Muscle layer of duodenum (tissue), 2 donors: ENCODE measurements around the gene JPH2.

Experiments
- H3K27ac ChIP-seq: one replicate; pipeline ENCODE4 v1.7.0; 2013; ENCODE audit warnings: mild to moderate bottlenecking, low read length
- H3K27me3 ChIP-seq: one replicate; pipeline ENCODE4 v1.7.0; 2013; ENCODE audit warnings: low read depth, mild to moderate bottlenecking, control low read depth, low read length
- H3K36me3 ChIP-seq, 2 donors: one replicate each; pipeline ENCODE4 v1.7.0; 2013; ENCODE audit warnings: low read length in 2 of 2, control low read depth in 1 of 2, mild to moderate bottlenecking in 1 of 2; ENCODE audit not compliant: insufficient read depth in 2 of 2, control insufficient read depth in 1 of 2
- H3K4me1 ChIP-seq, 2 donors: one replicate each; pipeline ENCODE4 v1.7.0; 2013; ENCODE audit warnings: low read length in 2 of 2, mild to moderate bottlenecking in 2 of 2, control low read depth in 1 of 2, moderate library complexity in 1 of 2; ENCODE audit not compliant: insufficient read depth in 2 of 2, control insufficient read depth in 1 of 2
- H3K4me3 ChIP-seq, 2 donors: one replicate each; pipeline ENCODE4 v1.7.0; 2013; ENCODE audit warnings: low read length in 2 of 2, low read depth in 1 of 2, mild to moderate bottlenecking in 1 of 2
- H3K9me3 ChIP-seq, 2 donors: one replicate each; pipeline ENCODE4 v1.7.0; 2013; ENCODE audit warnings: low read length in 2 of 2, control low read depth in 1 of 2, mild to moderate bottlenecking in 1 of 2; ENCODE audit not compliant: control insufficient read depth in 1 of 2
- donor health status: healthy.

The JPH2 gene

DNA sequence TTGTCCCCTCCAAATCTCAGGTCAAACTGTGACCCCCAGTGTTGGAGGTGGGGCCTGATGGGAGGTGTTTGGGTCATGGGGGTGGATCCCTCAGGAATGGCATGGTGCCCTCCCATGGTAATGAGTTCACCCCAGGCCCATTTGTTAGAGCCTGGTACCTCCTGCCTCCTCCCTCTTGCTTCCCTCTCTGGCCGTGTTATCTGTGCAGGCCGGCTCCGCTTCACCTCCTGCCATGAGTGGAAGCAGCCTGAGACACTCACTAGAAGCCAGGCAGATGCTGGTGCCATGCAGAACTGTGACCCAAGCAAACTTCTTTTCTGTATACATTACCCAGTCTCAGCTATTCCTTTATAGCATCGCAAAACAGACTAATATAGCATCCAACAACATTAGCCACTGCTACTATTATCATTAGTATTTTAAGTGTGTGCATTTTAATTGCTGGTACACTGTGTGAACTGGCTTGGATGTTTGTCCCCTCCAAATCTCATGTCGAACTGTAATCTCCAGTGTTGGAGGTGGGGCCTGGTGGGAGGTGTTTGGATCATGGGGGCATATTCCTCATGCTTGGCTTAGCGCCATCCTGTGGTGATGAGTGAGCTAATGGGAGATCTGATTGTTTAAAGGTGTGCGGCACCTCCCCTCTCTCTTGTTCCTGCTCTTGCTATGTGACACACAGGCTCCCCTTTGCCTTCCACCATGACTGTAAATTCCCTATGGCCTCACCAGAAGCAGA, 35.8 kb upstream of the JPH2 start:
- H3K27ac ChIP-seq, result no peak overlapping the region
- no peaks in the 10 kb centered on the region for H3K9me3 ChIP-seq
- H3K4me3 ChIP-seq, result no peak overlapping the region
- no peaks in the 10 kb centered on the region for H3K27me3 ChIP-seq
- H3K36me3 ChIP-seq, result peaks cover 0 to 5% of the 10 kb centered on the region in 2 donors
- peaks cover 0 to 5% of the 10 kb centered on the region in 2 donors for H3K4me1 ChIP-seq

DNA sequence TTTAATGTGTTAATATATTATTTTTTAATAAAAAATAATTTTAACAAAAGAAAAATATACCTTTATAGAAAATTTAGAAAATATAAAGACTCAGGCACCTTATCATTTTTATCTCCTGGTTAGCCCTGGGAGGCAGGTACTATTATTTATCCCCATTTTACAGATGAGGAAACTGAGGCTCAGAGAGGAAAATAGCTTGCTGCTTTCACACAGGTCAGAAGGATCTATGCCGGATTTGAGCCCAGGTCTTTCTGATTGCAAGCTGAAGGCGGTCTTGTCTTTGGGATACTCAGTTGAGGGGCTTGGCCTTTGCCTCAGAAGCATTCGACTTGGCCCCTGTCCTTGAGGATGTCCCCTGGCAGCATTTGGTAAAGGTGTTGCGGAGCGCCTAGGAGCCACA, 35.0 kb upstream of the JPH2 start:
- Histone ChIP-seq H3K36me3 (peaks cover 0 to 5% of the 10 kb centered on the region in 2 donors), H3K9me3 (no peaks in the 10 kb centered on the region), H3K4me3 (no peak overlapping the region)

DNA sequence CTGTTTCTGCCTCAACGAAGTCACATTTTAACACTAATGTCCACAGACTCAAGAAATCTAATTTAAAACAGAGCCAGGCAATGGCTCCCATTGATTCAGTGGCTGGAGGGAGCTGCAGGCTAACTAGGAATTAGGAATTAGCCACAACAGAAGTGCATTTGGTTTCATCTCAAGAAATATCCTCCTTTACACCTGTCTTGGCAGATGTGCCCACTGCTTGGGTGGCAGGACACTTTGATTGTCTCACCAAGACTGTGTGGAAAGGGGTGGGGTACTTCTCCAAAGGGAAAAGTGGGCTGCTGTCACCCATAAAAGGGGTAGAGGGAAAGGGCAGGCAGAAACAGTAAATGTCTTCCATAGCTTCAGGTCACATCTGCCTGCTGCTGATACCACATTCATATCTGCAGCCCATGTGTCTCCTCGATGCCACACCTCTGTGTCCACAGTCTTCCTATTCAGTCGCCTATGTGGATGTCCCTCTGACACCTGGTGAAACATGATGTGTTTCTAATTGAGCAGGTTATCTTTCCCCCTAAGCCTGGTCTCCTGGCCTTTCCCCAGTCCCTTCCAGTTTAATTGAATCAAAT, 34.5 kb upstream of the JPH2 start:
- no peak overlapping the region for H3K27ac ChIP-seq
- peaks cover 0 to 9% of the 10 kb centered on the region in 2 donors for H3K4me1 ChIP-seq
- no peak overlapping the region for H3K4me3 ChIP-seq
- no peaks in the 10 kb centered on the region for H3K9me3 ChIP-seq
- peaks cover 0 to 5% of the 10 kb centered on the region in 2 donors for H3K36me3 ChIP-seq
- no peaks in the 10 kb centered on the region for H3K27me3 ChIP-seq

More for the DNA sequence above, 35.0 kb upstream of the JPH2 start:
- Histone ChIP-seq H3K27ac (no peak overlapping the region), H3K4me1 (peaks cover 0 to 9% of the 10 kb centered on the region in 2 donors), H3K27me3 (no peaks in the 10 kb centered on the region)

DNA sequence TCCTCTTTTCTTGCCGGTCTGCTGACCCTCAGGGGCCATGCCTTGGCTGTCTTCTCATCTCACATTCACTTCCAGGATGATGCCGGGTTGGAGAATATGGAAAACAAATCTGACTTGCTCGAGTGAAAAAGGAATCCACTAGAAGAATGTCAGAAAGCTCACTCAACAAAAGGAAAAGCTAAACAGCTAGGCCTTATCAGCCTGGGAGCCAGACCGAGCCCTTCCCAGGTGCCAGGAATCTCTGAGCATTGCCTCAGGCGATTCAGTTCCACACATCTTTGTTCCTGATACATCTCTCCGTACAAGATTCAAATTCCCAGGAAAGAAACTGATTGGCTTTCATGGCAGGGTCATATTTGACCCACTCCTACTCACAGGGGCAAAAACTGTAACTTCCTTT, 32.8 kb upstream of the JPH2 start:
- Histone ChIP-seq H3K36me3 (peaks cover 0 to 5% of the 10 kb centered on the region in 2 donors), H3K4me3 (no peak overlapping the region), H3K9me3 (no peaks in the 10 kb centered on the region), H3K27me3 (no peaks in the 10 kb centered on the region), H3K27ac (no peak overlapping the region), H3K4me1 (peaks cover 0 to 9% of the 10 kb centered on the region in 2 donors)

DNA sequence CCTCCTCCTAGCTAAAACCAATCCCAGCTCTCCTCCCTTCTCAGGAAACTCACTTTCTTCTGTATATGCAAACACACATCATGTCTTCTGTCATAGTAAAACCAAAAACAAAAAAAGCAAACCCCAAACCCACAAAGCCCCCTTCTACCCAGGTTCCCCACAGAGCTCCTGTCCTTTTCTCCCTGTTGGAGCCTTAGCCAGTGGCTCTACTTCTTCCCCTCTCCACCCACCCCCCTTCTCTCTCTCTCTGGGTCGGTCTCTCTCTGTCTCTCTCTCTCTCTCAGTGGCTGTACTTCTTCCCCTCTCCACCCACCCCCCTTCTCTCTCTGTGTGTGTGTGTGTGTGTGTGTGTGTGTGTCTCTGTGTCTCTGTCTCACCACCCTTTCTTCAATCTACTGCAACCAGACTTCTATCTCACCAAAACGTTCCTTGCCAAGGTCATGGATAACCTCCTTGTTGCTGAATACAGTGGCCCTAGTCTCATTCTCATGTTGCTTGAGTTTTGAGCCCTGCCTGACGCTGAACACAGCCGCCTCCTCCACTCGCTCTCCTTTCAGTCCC, 32.3 kb upstream of the JPH2 start:
- H3K4me3 ChIP-seq, result no peak overlapping the region
- peaks cover 0 to 5% of the 10 kb centered on the region in 2 donors for H3K36me3 ChIP-seq
- H3K27ac ChIP-seq, result no peak overlapping the region
- H3K4me1 ChIP-seq, result peaks cover 0 to 9% of the 10 kb centered on the region in 2 donors
- no peaks in the 10 kb centered on the region for H3K9me3 ChIP-seq
- no peaks in the 10 kb centered on the region for H3K27me3 ChIP-seq

DNA sequence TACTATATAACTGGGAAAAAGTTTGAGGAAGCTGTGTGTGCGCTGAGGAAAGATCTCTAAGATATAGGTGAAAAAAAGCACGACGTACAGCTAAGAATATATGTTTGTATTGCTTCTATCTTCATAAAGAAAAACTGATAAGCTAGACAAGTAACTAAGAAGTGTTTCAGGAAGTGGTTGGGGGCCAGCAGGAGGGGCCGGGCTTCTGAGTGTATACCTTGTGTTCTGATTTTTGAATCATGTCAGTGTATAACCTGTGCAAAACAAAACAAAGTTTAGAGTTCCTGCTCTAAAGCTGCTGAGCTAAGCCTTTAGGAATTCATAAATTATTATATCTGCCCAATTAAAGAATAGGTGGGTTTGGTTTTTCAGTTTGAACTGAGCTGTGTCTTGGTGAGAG, 31.5 kb upstream of the JPH2 start:
- Histone ChIP-seq H3K4me1 (peaks cover 0 to 9% of the 10 kb centered on the region in 2 donors), H3K27ac (no peak overlapping the region), H3K36me3 (peaks cover 0 to 5% of the 10 kb centered on the region in 2 donors), H3K27me3 (no peaks in the 10 kb centered on the region), H3K4me3 (no peak overlapping the region), H3K9me3 (no peaks in the 10 kb centered on the region)

DNA sequence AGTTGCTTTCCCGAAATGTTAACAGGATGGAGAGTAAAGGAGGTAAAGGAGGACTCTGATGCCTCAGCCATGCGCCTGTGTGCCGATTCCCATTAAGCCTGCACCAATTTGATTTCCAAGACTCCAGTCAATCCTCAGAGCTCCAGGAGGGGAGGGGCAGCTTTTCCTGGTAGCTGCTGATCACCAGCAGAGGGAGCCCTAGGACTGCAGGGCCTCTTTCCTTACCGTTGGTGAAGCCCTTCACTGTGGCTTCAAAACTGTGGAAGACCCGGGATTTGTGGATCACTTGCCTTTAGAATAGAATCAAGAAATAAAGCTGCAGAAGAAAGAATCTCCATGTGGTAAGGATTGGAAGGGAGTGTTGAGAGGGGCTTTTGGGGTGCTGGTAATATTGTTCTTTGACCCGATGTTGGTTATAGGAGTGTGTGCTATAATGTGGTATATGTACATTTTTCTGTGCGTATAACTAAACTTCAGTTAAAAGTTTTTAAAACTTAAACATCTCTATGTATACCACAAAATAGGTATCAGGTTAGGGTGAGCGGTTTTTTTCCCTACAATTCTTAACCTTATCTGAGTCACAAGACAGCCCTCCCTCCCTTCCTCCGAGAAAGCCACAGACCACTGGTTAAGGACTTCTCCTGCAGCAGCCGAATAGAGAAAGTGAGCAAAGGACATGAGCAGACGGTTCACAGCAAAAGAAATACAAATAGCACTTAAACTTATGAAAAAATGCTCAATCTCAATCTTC, 30.5 kb upstream of the JPH2 start:
- H3K9me3 ChIP-seq, result no peaks in the 10 kb centered on the region
- no peaks in the 10 kb centered on the region for H3K27me3 ChIP-seq
- peaks cover 0 to 5% of the 10 kb centered on the region in 2 donors for H3K36me3 ChIP-seq
- peaks cover 0 to 15% of the 10 kb centered on the region in 2 donors for H3K4me1 ChIP-seq
- H3K4me3 ChIP-seq, result no peak overlapping the region
- no peak overlapping the region for H3K27ac ChIP-seq

DNA sequence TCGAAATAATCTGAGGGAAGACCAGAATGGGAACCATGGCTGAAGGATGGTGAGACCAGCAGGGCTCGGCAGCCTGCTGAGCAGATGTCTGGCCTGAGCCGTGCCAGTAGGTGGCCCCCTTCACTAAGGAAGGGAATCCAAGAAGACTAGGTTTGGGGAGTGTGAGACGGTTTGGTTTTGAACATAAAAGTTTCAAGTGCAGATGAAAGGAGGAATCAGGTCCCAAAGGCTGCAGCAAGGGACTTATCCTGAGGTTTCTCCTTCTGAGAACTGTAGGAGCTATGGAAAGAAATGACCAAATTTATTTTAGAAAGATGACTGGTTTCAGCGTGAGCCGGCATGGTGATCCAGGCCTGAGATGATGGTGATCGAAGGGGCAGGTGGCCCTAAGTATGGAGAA, 28.1 kb upstream of the JPH2 start:
- Histone ChIP-seq H3K27me3 (no peaks in the 10 kb centered on the region), H3K4me3 (no peak overlapping the region), H3K27ac (no peak overlapping the region), H3K9me3 (no peaks in the 10 kb centered on the region), H3K4me1 (peaks cover 4 to 27% of the 10 kb centered on the region in 2 donors), H3K36me3 (peaks cover 0 to 9% of the 10 kb centered on the region in 2 donors)

DNA sequence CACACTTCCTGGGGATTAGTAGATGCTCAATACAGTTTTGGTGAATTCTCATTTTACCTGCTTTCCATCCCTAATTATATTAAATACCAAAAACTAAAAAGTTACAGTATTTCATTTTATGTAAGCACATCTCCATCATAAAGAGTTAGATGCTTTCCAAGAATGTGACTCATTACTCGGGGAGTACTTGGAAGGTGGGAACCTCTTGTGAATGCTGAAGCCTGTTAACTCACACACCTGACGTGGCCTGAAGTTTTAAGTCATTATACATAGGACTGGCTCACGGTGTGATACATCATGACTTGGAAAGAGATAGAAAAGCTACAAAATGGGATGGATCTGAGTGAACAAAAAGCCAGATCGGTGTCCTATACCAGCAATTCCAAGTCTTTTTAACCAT, 25.8 kb upstream of the JPH2 start:
- Histone ChIP-seq H3K9me3 (no peaks in the 10 kb centered on the region), H3K4me3 (no peak overlapping the region), H3K4me1 (peaks cover 8 to 35% of the 10 kb centered on the region in 2 donors), H3K36me3 (peaks cover 0 to 6% of the 10 kb centered on the region in 2 donors), H3K27ac (no peak overlapping the region), H3K27me3 (no peaks in the 10 kb centered on the region)

DNA sequence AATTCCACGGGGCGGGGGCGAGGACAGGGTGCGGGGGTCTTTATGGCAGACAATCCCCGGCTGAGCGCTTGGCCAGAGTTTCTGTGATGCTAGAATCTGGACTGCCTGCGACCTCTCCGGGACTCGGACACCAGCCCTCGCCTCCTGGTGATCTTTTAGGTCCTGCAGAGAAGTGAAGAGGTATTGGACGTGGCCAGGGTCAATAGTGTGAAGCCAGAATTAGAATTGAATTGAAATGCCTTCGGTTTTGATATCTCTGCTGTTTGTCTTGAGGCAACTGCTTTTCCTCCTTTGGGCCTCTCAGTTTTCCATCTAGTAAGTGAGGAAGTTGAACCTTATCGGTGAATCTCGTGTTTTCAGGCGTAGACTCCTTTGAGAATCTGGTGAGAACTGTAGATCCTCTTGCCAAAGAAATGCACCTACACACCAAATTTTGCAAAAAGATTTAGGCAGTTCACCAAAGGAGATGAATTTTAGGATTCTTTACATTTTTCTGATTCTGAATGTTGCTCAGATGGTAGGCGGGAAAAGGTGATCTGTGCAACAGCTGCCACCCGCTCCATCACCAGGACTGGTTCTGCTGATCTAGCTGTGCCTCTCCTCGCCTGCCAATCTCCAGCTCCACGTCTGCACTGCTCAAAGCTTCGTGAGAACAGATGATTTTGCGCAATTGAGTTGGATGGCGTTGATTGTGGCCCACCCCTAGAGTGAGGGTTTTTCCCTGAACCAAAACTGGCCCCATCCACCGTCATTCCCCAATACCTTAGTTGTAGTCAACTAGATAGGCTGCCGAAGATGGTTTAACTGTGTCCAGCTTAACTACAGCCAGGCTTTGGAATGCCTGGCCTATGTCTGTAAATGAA, 24.4 kb upstream of the JPH2 start:
- Histone ChIP-seq H3K4me1 (peaks cover 8 to 36% of the 10 kb centered on the region in 2 donors), H3K9me3 (no peaks in the 10 kb centered on the region), H3K36me3 (peaks cover 1 to 8% of the 10 kb centered on the region in 2 donors), H3K27ac (peak overlapping the region; percentile 98), H3K27me3 (no peaks in the 10 kb centered on the region), H3K4me3 (peak overlapping the region; percentile 78 to 92)
